ENCODE results near the gene ZC3H13.

ZC3H13 gene, protein sequence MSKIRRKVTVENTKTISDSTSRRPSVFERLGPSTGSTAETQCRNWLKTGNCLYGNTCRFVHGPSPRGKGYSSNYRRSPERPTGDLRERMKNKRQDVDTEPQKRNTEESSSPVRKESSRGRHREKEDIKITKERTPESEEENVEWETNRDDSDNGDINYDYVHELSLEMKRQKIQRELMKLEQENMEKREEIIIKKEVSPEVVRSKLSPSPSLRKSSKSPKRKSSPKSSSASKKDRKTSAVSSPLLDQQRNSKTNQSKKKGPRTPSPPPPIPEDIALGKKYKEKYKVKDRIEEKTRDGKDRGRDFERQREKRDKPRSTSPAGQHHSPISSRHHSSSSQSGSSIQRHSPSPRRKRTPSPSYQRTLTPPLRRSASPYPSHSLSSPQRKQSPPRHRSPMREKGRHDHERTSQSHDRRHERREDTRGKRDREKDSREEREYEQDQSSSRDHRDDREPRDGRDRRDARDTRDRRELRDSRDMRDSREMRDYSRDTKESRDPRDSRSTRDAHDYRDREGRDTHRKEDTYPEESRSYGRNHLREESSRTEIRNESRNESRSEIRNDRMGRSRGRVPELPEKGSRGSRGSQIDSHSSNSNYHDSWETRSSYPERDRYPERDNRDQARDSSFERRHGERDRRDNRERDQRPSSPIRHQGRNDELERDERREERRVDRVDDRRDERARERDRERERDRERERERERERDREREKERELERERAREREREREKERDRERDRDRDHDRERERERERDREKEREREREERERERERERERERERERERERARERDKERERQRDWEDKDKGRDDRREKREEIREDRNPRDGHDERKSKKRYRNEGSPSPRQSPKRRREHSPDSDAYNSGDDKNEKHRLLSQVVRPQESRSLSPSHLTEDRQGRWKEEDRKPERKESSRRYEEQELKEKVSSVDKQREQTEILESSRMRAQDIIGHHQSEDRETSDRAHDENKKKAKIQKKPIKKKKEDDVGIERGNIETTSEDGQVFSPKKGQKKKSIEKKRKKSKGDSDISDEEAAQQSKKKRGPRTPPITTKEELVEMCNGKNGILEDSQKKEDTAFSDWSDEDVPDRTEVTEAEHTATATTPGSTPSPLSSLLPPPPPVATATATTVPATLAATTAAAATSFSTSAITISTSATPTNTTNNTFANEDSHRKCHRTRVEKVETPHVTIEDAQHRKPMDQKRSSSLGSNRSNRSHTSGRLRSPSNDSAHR (N-terminal part only)

DNA sequence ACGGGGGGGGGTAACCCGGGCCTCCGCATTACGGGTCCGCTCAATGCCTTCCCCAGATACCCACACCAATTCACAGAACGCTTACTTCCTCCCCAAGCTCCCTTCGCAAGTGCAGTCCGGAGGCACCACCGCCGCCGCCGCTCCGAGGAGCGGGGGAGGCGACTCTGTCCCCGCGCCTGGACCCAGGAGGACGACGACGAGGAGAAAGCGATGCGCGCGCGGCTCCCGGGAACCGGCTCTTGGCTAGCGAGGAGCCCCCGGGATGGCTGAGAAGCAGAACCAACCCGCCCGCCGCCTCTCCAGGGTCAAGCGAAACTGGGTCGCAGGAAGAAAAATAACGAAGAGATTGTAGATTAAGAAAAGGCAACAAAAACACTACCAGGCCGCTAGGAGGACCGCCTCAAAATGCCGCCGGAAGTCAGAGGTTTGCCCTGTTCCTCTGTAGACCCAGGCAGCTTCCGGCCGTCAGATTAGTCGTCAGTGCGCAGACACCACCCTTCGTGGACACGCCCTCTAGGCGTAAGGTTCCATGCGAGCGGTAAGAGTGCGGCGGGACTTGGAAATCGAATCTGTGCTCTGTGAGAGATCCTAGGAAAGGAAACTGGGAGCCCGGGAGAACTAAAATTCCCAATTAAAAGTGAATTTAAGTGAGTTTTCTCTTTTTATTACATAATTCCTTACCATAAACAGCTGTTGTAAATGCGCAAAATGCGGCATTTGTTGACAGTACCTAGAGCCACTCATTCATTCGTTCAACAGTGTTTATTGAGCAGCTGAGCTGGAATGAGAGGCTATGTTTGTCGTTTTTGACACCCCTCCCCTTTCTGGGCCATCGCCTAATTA is at the start of gene ZC3H13:
TSS of gene ZC3H13 (minus strand) at position 428 of the 843 bp plus-strand sequence. CDS start 7,239 bp downstream, outside the sequence.
- peak; percentile 86 for DNase-seq

DNA sequence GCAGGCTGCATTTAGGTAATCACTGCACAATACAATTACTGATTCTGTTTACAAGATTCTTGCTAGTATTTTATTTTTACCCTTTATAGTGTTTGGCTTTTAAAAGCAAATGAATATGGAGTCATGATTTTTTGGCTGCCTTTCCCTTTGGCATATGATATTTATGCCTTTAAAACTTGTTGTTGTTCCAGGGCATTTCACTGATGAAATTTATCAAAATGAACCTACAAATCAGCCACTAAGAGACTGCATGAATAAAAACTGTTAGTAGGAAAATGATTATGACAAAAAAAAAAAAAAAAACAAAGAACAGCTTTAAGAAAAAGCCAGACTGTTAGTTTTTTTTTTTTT is 49.7 kb upstream of the ZC3H13 start:
- DNase-seq, result no peak

DNA sequence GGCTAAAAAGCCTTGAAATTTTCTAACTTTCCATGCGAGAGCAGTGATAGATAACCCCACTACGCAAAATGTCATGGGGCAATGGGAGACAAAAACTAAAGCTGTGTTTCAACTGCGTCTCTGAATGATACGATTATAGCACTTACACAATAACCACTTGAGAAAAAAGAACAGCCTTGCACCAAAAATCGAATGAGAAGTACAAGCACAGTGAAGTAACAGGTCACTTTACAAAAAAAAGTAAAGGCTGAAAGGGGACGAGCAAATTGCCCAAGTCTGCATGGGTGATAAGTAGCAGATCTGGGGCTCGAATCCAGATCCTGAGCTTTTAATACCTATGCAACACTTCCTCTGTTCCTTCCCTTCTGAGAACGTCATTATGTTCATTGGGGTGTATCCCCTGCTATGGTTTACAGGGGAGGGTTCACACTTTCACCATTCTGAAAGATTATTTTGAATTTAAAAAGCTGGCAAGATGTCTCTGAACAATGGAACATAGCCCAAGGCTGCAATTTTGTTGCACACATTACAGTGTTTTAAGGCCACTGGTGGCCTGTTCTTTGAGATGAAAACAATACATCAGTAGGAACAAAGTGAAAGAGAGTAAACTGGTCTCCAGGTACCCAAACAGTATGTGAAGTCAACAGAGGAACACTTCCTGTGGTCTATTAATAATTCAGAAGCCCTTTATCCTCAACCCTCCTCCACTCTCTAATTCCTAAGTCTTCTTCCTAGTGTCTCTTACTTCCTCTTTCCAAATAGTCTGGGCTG is 49.1 kb upstream of the ZC3H13 start:
- no peak for DNase-seq

DNA sequence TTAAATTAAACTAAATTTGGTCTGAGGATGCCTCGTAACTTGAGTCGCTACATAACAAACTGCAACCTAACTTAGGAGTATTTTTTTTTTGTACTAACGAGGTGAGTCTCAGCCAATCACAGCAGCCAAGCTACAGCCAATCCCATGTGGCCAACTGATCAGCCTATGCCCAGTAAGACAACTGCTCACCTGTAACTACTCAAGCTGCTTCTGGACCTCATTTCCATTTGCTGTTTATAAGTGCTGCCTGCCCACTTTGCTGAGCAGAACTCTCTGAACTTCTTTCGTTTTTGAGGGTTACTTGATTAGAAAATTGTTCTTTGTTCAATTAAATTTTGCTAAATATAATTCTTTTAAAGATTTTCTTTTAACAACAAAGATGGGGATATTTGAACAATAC is 48.5 kb upstream of the ZC3H13 start:
- DNase-seq, result no peak

DNA sequence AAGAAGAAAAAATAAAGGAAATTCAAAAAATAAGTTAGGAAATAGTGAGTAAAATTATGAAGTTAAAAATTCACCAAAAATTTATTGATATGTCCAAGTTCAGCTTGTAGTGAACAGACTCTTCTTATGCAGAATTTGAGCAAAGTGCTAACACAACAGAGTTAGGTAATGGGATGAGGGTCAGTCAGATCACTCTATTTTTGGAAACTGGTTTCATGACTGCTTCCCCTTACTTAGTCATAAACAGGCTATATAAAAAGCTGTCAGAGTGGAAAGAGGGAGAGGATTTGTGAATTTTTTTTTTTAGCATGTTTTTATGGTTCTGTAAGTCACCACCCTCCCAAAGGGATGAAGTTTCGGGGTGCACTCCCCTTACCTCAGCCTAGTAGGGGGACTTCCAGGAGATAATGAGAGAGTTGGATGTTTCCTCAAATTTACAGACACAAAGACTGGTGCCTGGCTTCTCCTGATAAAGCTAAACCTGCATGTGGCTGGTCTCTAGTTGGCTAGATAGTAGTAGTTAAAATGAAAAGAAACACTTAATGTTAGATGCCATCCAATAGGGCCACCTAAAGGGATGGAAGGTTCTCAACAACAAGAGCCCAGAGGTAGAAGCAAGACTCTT is 47.8 kb upstream of the ZC3H13 start:
- DNase-seq, result no peak

DNA sequence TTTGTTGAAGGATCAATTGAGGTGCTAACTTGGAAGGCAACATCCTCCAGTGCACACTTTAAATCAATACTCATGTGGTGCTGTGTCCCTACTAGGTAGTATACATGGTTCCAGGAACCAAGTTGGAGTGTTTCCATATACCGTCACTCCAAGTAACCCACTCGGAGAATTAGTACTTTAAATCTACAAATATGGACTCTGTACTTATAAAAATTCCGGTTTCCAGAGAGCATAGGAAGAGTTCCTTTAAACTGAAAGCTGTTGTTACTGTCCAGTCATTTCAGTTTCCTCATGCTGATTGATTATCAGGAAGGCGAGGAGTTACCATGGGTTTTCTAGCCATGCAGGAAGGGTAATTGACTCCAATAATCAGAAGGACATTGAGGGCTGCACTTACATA is 45.1 kb upstream of the ZC3H13 start:
- DNase-seq, result no peak

DNA sequence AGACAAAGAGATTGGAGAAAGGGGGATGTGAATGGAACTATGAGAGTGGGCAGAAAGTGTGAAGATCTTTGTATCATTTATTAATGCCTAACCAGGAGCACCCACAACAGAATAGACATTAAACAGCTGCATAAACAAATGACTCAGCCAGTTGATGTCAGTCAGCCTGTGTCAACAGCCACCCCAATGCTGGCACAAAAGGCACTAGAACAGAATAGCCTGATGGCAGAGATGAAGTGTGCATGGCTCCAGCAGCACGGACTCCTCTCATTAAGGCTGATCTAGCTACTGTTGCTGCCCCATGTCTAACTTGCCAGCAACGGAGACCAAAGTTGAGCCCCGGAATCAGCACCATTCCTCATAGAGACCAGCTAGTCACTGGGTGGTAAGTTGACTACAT is 44.5 kb upstream of the ZC3H13 start:
- no peak for DNase-seq

DNA sequence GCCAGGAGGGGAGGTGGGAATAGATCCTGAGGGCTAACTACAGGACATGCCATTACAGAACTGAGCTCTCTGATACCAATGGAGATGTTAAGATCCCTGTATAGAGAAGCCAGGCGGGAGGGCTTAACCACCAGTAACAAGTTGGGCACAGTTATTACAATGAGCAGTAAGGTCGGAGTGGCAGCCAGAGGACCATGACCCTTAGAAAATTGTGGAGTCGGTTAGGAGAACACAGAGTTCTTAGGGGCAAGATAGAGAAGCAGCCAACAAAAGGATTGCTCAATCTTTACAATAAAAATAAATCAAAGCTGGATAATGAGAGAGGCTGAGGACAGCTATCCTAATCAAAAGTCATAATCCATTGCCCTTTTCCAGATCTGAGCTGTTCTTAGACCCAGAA is 41.9 kb upstream of the ZC3H13 start:
- DNase-seq, result no peak

DNA sequence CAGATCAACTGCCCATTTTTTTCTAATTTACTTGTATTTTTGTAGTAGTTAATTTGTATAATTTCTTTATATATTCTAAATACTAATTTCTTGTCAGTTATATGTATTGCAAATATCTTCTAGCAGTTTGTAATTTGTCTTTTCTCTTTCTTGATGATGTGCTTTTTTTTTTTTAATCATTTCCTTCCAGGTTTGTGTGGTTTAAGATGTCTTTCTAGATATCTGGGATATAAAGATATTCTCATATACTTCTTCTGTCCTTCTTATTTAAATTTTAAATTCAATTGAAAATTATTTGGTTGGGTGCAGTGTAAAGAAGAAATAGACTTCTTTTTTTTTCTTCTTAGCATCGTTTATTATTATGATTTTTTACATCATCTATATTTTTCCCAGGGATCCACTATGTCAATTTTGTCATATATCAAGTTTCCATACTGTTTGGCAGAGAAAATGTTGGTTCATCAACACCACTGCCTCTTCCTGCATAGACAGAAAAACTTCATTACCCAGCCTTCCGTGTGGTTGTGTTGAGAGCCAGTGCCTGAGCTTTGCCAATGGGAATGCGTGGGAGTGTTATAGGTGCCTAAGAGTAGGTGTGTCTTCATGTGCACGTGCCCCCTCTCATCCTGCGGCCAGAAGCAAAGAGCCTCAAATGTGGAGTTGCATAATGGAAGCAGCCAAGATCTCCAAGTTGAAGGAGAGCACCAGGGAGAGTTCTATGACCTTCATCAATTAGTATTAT is 36.4 kb upstream of the ZC3H13 start:
- DNase-seq, result no peak

DNA sequence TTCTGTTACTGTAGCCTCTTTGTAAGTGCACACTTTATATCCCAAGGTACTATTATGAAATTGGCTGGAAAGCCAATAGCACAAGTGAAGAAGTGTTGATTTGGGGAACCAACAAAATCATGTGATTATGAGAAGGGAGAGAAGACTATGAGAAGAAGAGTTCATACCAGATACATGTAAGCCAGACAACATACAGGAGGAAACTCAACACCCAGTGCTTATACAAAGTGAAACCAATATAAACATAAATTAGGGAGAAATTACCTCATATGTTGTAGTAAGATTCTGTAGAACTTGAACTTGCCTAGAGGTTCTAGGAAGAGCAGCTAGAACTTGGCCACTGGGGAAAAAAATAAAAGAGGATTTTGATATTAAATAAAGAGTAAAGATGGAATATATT is 34.9 kb upstream of the ZC3H13 start:
- no peak for DNase-seq

DNA sequence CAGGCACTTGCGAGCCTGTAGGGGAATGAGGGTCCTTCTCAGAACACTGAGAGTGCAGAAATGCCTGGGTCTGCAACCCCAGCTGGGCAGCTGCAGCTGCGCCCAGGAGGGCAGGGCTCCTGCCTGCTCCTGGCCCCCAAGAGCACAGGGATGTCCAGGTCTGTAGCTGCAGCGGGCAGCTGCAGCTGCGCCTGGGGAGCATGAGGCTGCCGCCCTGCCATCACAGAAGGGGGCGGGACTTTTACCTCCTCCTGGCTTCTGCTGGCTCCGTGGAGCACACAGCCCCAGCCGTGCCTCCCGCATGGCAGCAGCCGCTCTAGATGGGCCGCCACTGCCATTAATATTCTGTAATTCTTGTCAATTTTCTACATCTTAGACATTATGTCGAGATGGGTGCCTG is 34.4 kb upstream of the ZC3H13 start:
- no peak for DNase-seq

DNA sequence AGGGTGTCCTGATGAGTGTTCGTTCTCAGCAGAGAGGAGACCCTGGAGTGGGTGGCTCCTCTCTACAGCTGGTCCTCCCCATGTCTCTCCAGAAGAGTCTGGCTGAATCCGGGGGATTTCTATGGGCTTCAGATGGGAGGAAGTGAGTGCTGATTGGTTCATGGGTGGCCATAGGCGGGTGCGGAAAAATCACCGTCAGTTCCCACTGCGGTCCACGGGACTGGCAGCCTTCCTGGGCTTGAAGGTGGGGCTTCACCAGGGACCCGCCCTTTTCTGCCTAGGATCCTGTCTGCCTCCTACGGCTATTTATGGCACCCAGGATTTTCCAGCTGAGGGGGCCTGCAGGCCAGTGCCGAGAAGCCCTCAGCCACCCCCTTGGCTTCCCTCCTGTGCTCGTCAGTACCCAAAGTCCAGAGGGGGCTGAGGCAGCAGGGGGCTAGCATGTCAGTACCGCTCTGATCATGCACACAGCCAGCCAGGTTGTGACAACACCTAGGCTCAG is 33.9 kb upstream of the ZC3H13 start:
- no peak for DNase-seq

DNA sequence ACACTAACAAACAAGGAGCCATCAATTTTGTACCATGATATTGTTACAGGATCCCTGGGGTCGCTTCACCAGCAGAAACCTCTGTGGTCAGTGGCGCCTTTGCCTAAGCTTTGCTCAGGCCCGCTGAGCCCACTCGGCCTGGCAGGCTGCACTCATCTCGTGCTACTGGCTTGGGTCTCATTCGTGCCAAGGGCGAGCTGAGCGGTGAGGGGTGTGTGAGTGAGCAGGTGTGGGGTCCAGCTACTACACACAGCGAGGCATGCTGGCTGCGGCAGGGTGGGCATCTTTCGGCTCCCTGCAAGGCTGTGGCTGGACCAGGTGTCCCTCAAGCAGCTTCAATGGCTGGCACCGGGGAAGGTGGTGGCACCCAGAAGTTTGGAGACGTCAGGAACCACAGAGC is 33.2 kb upstream of the ZC3H13 start:
- DNase-seq, result no peak

DNA sequence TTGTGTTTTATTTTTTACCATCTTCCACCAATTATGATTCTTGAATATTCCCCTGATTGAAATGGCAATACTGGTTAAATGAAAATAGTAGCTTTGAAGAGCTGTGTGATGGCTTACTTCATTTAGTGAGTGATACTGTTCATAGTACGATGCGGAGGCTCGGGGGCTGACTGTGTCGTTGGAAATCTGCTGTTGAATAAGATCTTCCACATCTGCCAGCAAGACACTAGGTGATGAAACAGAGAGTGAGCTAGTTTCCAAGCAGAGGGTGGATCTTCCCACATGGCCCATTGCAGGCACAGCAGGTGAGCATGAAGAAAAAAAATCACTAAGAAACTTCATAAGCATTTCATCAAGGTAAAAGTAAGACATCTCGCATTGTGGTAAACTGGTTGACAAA is 29.8 kb upstream of the ZC3H13 start:
- DNase-seq, result no peak

DNA sequence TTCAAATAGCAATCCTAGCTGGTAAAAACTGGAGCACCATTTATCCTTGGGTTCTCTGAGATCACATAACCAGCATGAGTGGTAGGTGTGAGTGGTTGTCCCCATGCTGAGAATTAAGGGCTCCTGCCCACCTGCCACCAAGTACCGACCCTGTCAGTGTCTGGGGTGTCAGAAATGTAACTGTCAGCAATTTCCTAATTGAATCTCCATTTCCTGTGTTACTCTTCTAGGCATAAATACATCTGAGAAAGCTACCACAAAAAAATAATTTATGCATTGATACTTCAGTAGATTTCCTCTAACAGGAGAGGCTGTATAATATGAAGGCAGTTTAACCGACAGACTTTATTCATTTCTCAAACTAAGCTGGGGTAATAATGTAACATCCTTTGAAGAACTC is 27.2 kb upstream of the ZC3H13 start:
- no peak for DNase-seq

DNA sequence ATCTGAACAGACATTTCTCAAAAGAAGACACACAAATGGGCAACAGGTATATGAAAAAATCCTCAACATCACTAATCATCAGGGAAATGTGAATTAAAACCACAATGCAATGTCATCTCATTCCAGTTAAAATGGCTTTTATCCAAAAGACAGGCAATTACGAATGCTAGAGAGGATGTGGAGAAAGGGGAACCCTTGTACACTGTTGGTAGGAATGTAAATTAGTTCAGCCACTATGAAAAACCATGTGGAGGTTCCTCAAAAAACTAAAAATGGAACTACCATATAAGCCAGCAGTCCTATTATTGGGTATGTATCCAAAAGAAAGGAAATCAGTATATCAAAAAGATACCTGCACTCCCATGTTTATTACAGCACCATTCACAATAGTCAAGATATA is 24.7 kb upstream of the ZC3H13 start:
- DNase-seq, result no peak

DNA sequence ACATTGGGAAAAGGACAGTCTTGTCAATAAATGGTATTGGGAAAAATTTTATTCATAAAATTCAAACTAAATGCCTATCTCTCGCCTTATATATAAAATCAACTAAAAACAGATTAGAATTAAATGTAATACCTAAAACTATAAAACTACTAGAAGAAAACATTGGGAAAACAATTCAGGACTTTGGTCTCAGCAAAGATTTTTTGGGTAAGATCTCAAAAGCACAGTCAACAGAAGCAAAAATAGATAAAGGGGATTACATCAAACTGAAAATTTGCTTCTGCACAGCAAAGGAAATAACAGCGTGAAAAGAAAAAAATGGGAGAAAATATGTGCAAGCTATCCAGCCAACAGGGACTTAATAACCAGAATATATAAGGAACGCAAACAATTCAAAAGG is 24.3 kb upstream of the ZC3H13 start:
- DNase-seq, result no peak

DNA sequence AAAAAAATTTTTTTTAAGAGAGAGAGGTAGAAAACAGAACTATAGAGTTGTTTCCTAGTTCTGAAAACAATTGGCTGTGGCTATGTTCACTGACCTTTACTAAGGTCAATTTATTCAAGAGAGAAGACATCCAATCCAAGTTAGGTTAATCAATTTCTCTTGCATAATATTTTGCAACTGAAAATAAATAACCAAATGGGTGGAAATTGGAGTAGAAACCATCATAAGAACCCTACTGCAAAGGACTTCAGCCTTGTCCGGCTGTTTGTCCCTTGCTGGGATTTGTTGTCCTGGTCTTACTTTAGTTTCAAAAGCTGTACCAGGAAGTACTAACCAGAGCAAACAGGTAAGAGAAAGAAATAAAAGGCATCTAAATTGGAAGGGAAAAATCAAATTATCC is 23.3 kb upstream of the ZC3H13 start:
- no peak for DNase-seq

DNA sequence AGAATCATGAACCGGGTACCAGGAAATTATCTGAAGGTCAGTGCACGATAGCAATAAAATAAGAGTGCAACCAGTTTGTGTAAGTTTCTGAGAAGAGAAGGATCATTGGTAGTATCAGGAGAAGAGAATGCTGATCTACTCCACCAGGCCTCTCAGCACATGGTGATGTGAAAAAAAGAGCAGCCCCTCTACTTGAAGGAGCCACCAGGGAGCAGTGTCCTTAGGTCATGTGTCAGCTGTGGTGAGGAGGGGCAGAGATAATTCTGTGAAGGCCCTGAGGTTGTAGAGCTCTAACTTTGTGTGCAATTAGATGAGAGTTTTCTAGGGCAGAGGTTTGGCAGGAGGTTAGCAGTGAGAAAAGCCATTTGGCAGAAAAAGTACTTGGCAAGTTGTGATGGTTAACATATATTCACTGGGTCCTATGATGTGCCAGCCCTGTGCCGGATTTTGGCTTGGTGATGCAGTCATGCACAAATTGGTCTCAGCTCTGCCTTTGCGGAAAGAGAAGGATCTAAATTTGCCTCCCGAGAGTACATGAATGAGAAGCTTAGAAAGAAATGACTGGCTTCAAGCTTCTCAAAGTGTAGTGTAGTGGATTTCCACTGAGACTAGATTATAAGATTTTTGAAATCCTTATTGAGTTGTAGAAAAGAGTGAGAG is 19.2 kb upstream of the ZC3H13 start:
- peak; percentile 37 for DNase-seq

DNA sequence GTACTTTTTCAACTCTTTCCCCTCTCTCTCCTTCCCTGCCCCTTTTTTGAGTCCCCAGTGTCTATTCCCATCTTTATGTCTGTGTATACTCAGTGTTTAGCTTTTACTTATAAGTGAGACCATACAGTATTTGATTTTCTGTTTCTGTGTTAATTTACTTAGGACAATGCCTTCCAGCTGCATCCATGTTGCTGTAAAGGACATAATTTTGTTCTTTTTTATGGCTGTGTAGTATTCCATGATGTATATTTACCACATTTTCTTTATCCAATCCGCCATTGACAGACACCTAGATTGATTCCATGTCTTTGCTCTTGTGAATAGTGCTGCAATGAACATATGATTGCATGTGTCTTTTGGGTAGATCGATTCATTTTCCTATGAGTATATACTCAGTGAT is 10.7 kb upstream of the ZC3H13 start:
- no peak for DNase-seq
